ENCODE measurements around the gene PTPN2.
"Not testable (repeated sequence)": the region's sequence is repeated elsewhere in the genome, so short reads cannot be mapped to it uniquely, and the experiment has no call there.

The PTPN2 gene

DNA sequence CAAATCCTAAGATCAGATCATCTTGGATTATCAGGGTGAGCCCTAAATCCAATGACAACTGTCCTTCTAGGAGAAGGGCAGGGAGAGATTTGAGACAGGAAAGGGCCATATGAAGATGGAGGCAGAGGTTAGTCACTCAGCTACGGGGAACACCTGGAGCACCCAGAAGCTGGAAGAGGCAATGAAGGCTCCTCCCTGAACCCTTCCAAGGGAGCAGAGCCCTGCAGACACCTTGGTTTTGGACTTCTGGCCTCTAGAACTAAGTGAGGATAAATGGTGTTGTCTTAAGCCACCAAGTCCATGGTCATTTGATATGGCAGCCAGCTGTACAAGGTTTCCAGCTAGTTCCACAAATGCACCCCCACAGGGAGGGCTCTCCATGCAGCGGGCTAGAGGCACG lies 6.9 kb upstream of the PTPN2 start:
- FAIRE-seq, result no peak

GRCh38 chr18:12886498-12887126 lies 2.6 kb upstream of the PTPN2 start:
- no peak for FAIRE-seq

- FAIRE-seq, result no peak
These were observed 1.5 kb upstream of the PTPN2 start for GRCh38 chr18:12885500-12885899.

- no peak for FAIRE-seq
These were observed 628 bp upstream of the PTPN2 start for GRCh38 chr18:12884406-12885323.

DNA sequence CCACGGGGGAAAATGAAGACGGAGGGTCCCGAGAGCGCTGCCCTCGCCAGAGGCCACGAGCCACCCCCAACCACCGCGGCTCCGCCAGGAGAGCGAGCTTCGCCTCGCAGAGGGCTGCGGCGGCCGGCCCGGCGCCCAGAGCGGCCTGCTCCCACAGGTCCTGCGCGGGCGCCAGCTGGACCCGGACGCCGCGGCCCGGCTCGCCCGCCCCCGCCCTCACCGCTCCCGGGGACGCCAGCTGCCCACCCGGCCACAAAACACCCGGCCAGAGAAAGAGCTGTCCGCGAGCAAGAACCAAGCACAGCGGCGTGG lies 709 bp downstream of the PTPN2 start:
- FAIRE-seq, result no peak

DNA sequence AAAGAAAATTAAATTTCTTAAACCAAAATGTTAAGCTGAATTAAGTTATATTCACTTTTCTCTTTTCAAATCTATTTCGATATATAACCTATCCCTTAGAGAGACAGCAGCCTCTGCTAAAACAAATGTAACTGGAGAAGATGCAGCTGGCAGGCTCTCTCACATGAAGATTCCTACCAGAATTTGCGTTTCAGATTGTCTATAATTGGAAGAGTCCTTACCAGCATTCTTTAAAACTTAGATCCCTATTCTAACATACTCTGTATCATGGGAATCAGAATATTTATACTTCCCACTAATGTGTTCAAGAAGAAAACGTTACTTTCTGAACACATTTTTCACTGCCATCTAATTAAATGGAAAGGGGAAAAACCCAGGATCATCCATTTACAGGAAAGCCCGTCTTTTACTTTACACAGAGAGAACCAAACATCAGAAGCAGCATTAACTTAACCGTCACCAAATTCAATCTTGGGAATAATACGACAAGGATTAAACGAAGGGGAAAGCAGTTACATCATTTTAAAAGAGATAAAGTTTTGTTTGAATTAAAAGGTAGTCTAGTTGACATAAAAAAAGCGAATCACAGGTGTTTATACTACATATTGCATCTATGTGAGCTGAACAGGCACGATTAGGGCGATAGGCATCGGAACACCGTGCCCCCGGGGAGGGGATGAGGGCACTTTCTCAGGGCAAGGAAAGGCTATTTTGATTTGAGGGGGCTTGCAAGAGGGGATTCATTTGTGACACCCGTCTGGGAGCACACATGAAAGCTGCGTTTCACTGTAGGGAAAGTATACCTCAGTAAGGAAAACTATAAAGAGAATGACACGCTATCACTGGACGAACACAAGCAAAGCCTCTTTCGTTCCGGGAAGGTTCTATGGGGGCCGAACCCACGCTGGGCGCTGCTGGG lies 1.3 kb downstream of the PTPN2 start:
- no peak for FAIRE-seq

DNA sequence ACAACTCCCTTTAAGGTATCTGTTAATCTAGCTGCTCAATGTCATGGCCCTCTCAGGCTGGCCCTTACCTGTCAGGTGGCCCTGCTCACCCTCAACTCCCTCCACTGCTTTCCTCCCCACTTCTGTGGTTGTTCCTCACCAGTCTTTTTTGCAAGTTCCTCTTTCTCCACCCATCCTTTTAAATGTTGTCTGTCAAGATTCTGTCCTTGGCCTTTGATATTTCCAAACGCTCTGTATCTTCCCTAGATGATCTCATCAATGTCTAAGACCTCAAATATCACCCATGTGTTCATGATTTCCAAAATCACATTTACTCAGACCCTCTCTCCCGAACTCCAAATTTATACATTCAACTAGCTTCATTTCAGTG lies 3.5 kb downstream of the PTPN2 start:
- FAIRE-seq, result no peak

DNA sequence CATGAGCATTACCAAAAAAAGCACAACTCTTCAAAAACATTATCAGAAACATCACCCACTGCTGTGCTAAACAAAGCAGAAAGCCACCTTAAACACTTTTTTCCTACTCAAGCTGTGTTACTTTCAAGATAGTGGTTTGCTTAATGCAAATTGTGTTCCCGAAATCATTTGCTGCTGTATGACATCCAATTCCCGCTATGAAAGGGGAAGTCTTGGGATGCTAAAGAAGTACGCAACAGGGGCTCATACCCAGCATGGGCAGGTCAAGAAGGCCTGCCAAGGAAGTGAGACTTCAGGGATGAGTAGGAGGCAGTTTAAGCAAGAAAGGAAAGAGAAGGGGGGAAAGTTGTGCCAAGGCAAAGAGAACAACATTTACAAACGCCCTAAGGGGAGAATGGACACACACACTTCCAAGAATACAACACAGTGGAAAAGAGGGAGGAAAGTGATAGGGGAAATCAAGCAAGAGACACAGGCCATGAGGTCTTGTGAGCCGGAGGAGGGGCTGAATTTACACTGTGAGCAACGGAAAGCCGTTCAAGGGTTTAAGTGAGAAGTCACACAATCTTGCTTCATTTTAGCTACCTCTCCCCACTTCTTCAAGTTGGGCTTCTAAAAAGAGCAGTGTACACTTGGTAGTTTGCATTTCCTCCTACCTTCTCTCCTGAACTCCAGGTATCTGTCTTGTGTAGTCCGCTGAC lies 4.0 kb downstream of the PTPN2 start:
- no peak for FAIRE-seq

DNA sequence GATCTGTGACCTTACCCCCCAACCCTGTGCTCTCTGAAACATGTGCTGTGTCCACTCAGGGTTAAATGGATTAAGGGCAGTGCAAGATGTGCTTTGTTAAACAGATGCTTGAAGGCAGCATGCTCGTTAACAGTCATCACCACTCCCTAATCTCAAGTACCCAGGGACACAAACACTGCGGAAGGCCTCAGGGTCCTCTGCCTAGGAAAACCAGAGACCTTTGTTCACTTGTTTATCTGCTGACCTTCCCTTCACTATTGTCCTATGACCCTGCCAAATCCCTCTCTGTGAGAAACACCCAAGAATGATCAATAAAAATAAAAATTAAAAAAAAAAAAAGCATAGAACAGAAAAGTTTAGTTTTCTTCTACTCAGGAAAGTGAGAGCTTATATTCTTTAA lies 9.0 kb downstream of the PTPN2 start:
- FAIRE-seq, result not testable (repeated sequence)

DNA sequence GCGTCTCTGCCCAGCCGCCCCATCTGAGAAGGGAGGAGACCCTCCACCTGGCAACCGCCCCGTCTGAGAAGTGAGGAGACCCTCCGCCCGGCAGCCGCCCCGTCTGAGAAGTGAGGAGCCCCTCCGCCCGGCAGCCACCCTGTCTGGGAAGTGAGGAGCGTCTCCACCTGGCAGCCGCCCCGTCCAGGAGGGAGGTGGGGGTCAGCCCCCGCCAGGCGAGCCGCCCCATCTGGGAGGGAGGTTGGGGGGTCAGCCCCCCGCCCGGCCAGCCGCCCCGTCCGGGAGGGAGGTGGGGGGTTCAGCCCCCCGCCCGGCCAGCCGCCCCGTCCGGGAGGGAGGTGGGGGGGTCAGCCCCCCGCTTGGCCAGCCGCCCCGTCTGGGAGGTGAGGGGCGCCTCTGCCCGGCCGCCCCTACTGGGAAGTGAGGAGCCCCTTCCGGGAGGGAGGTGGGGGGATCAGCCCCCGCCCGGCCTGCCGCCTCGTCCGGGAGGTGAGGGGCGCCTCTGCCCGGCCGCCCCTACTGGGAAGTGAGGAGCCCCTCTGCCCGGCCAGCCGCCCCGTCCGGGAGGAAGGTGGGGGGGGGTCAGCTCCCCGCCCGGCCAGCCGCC lies 10.0 kb downstream of the PTPN2 start:
- not testable (repeated sequence) for FAIRE-seq

GRCh38 chr18:12872408-12872807 lies 11.6 kb downstream of the PTPN2 start:
- FAIRE-seq, result no peak

DNA sequence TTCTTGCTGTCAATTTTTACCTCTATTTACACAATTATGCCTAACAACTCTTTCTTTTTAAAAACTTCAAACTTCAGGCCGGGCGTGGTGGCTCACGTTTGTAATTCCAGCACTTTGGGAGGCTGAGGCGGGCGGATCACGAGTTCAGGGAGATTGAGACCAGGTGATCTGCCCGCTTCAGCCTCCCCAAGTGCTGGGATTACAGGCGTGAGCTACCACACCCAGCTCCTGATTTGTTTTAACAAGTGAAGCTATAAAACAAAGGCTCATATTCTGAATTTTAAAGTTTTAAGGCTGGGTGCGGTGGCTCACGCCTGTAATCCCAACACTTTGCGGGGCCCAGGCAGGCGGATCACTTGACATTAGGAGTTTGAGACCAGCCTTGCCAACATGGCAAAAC lies 15.5 kb downstream of the PTPN2 start:
- FAIRE-seq, result no peak

- no peak for FAIRE-seq
These were observed 16.5 kb downstream of the PTPN2 start for GRCh38 chr18:12867441-12868123.

DNA sequence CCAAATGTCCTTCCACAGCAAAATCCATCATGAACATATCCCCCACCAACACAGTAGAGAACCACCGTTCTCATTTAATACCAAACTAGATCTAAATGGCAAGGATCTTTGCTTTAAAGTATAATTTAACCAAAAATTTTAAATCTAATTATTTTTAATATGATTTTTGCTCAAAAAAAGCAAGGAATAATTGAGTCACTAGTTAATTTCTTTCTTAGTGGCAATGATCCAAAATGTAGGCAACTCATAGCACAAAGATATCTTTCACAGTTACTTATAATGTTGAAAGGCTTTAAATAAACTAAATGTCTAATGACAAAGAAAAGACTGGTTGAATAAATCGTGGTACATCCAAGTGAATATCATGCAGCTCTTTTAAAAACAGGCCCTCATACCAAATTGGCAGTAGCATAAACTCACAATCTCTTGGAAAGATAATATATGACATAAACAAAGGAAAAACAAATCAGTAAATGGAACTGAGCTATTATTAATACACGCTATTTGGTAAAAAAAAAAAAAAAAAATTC lies 20.3 kb downstream of the PTPN2 start:
- FAIRE-seq, result no peak

DNA sequence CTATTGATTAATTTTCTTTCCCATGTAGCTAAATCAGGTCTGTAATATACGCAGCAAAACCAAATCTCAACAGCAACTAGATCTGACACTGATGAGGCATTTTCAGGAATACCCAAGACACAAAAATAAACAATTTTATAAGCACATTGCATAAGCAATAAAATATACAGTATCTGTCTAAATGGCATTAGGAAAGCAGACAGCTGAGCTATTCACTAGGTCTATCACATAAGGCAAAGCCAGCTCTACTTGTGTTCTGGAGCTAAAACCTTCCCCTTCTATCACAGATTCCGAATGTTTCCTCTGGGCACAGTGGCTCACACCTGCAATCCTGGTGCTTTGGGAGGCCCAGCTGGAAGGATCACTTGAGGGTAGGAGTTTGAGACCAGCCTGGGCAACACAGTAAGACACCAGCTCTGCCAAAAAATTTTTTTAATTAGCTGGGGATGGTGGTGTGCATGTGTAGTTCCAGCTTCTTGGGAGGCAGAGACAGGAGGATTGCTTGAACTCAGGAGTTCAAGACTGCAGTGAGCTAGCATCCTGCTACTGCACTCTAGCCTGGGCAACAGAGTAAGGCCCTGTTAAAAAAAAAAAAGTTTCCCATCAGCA lies 21.1 kb downstream of the PTPN2 start:
- FAIRE-seq, result no peak

DNA sequence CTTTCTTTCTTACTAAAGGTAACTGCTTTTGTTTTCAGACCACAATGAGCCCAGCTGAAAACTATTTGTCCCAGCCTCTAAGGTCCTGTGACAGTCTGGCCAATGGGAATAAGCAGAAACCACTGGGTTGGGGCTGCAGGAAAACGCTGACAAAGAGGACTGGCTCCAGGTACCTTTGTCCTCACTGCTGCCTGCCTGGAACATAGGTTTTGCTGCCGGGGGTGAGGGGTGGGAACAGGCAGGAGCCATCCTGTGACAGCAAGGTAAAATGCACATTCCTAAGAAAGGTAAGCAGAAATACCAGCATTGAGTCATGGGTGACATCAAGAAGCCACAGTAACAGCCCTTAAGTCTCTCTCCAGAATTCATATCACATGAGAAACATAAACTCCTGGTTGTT lies 21.6 kb downstream of the PTPN2 start:
- FAIRE-seq, result no peak

DNA sequence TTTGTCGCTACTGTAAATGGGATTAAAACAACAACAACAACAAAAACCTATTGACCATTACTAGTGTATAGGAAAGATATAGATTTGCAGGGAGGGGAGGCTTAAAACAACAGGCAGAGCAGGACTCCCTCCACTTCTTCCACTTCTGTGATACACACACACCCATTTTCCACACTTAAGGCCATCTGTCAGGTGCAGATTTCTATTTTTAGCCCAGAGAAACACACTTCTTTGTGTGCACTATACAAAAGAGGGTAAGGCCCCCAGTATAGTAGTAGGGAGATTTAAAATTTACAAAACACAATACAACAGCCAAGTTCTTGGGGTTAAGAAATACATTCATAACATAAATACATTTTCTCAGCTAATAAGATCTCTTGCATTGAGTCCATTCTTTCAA lies 22.4 kb downstream of the PTPN2 start:
- FAIRE-seq, result no peak

- no peak for FAIRE-seq
These were observed 23.5 kb downstream of the PTPN2 start for GRCh38 chr18:12860530-12860929.

- FAIRE-seq, result no peak
These were observed 25.0 kb downstream of the PTPN2 start for GRCh38 chr18:12858991-12859390.

DNA sequence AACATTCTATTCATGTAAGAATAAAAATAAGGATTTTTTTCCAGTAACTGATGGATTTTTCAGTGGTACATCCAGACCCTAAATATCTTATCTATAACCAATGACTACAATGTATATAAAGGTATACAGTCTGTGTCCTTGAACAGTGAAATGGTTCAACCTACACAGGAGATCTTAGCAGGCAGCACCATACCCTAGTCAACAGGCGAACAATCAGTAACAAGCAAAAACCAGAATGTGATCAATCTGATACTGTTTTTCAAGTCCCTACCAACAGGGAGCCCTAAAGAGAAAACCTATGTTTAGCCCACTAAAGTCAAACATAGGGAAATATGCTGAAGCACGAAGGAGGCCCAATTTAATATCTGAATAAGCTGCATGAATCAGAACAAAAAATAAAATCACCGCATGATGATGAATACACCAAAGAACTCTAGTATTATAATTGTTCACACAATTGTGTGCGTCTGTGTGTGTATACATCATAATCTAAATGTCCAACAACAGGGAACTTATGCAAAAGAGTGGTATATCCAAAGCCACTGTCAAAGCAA lies 26.0 kb downstream of the PTPN2 start:
- FAIRE-seq, result no peak

Data from TTC549 (cell line).